ENCODE measurements around the gene CTBS.
A peak's percentile ranks its signal among the peaks of the same experiment; 100 is the strongest.

CTBS gene

GRCh38 chr1:84506002-84506728 is 68.1 kb downstream of the CTBS start, which contains the start of the genes GNG5 and SPATA1 (continued):
- peak; percentile 93 for TF ChIP-seq ZBTB26 (tag by site-specific recombination; optimal IDR thresholded peaks at IDR 0.05)
- TF ChIP-seq, protein P1, sequence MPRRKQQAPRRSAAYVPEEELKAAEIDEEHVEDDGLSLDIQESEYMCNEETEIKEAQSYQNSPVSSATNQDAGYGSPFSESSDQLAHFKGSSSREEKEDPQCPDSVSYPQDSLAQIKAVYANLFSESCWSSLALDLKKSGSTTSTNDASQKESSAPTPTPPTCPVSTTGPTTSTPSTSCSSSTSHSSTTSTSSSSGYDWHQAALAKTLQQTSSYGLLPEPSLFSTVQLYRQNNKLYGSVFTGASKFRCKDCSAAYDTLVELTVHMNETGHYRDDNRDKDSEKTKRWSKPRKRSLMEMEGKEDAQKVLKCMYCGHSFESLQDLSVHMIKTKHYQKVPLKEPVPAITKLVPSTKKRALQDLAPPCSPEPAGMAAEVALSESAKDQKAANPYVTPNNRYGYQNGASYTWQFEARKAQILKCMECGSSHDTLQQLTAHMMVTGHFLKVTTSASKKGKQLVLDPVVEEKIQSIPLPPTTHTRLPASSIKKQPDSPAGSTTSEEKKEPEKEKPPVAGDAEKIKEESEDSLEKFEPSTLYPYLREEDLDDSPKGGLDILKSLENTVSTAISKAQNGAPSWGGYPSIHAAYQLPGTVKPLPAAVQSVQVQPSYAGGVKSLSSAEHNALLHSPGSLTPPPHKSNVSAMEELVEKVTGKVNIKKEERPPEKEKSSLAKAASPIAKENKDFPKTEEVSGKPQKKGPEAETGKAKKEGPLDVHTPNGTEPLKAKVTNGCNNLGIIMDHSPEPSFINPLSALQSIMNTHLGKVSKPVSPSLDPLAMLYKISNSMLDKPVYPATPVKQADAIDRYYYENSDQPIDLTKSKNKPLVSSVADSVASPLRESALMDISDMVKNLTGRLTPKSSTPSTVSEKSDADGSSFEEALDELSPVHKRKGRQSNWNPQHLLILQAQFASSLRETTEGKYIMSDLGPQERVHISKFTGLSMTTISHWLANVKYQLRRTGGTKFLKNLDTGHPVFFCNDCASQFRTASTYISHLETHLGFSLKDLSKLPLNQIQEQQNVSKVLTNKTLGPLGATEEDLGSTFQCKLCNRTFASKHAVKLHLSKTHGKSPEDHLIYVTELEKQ (tag by site-specific recombination; IDR thresholded peaks at IDR 0.05; ENCODE audit: borderline replicate concordance): 0 out of 2 replicates have a peak, but pooled peaks have one; percentile 12
- peak; percentile 91 for TF ChIP-seq SP3 (tag by site-specific recombination; IDR thresholded peaks at IDR 0.05)
- 0 out of 2 replicates have a peak, but pooled peaks have one; percentile 61 for TF ChIP-seq ZFP37 (tag by site-specific recombination; IDR thresholded peaks at IDR 0.05)
- TF ChIP-seq ZNF449 (tag by site-specific recombination; IDR thresholded peaks at IDR 0.05): no peak
- peak; percentile 45; the same call in 1 of the 2 replicates for TF ChIP-seq ZNF184 (tag by site-specific recombination; IDR thresholded peaks at IDR 0.05)
- peak; percentile 86 for TF ChIP-seq ZBTB17 (tag by site-specific recombination; IDR thresholded peaks at IDR 0.05)
- peak; percentile 52; the same call in 1 of the 2 replicates for TF ChIP-seq BCL11B (tag by site-specific recombination; IDR thresholded peaks at IDR 0.05; ENCODE audit: low read depth)
- no peak for TF ChIP-seq ZNF792 (tag by site-specific recombination; IDR thresholded peaks at IDR 0.05)
- TF ChIP-seq, protein P2, sequence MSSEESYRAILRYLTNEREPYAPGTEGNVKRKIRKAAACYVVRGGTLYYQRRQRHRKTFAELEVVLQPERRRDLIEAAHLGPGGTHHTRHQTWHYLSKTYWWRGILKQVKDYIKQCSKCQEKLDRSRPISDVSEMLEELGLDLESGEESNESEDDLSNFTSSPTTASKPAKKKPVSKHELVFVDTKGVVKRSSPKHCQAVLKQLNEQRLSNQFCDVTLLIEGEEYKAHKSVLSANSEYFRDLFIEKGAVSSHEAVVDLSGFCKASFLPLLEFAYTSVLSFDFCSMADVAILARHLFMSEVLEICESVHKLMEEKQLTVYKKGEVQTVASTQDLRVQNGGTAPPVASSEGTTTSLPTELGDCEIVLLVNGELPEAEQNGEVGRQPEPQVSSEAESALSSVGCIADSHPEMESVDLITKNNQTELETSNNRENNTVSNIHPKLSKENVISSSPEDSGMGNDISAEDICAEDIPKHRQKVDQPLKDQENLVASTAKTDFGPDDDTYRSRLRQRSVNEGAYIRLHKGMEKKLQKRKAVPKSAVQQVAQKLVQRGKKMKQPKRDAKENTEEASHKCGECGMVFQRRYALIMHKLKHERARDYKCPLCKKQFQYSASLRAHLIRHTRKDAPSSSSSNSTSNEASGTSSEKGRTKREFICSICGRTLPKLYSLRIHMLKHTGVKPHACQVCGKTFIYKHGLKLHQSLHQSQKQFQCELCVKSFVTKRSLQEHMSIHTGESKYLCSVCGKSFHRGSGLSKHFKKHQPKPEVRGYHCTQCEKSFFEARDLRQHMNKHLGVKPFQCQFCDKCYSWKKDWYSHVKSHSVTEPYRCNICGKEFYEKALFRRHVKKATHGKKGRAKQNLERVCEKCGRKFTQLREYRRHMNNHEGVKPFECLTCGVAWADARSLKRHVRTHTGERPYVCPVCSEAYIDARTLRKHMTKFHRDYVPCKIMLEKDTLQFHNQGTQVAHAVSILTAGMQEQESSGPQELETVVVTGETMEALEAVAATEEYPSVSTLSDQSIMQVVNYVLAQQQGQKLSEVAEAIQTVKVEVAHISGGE (tag by site-specific recombination; conservative IDR thresholded peaks at IDR 0.05; ENCODE audit: low read depth): peak; percentile 33; the same call in 1 of the 2 replicates
- TF ChIP-seq EGR2 (tag by site-specific recombination; IDR thresholded peaks at IDR 0.05; ENCODE audit: low read depth): peak; percentile 83; the same call in 1 of the 2 replicates
- TF ChIP-seq ZNF10 (tag by site-specific recombination; IDR thresholded peaks at IDR 0.05): peak; percentile 16; the same call in 1 of the 2 replicates
- TF ChIP-seq WT1 (tag by site-specific recombination; IDR thresholded peaks at IDR 0.05): peak; percentile 82
- TF ChIP-seq TRIM28 (IDR thresholded peaks at IDR 0.05; ENCODE audit: borderline replicate concordance, low read length): no peak
- TF ChIP-seq OSR2 (tag by site-specific recombination; IDR thresholded peaks at IDR 0.05): peak; percentile 91
- peak; percentile 67; the same call in 1 of the 2 replicates for TF ChIP-seq ZNF24 (tag by site-specific recombination; IDR thresholded peaks at IDR 0.05)
- no peak for TF ChIP-seq ZNF558 (tag by site-specific recombination; IDR thresholded peaks at IDR 0.05)
- no peak for TF ChIP-seq ZNF530 (tag by site-specific recombination; IDR thresholded peaks at IDR 0.05; ENCODE audit: low read depth)
- TF ChIP-seq, protein P3, sequence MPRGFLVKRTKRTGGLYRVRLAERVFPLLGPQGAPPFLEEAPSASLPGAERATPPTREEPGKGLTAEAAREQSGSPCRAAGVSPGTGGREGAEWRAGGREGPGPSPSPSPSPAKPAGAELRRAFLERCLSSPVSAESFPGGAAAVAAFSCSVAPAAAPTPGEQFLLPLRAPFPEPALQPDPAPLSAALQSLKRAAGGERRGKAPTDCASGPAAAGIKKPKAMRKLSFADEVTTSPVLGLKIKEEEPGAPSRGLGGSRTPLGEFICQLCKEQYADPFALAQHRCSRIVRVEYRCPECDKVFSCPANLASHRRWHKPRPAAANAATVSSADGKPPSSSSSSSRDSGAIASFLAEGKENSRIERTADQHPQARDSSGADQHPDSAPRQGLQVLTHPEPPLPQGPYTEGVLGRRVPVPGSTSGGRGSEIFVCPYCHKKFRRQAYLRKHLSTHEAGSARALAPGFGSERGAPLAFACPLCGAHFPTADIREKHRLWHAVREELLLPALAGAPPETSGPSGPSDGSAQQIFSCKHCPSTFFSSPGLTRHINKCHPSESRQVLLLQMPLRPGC (tag by site-specific recombination; IDR thresholded peaks at IDR 0.05): 0 out of 2 replicates have a peak, but pooled peaks have one; percentile 48
- TF ChIP-seq ZNF76 (tag by site-specific recombination; IDR thresholded peaks at IDR 0.05; ENCODE audit: borderline replicate concordance, low read depth): peak; percentile 58; the same call in 1 of the 2 replicates
- no peak for TF ChIP-seq ZNF16 (tag by site-specific recombination; IDR thresholded peaks at IDR 0.05; ENCODE audit: low read depth)
- peak; percentile 88 for TF ChIP-seq ZBTB20 (tag by site-specific recombination; IDR thresholded peaks at IDR 0.05)
- TF ChIP-seq ZNF366 (tag by site-specific recombination; conservative IDR thresholded peaks at IDR 0.05): peak; percentile 96
- TF ChIP-seq ZNF600 (tag by site-specific recombination; IDR thresholded peaks at IDR 0.05): peak; percentile 74; the same call in 1 of the 2 replicates
- TF ChIP-seq ZNF391 (tag by site-specific recombination; IDR thresholded peaks at IDR 0.05; ENCODE audit: borderline replicate concordance, low read depth): peak; percentile 76; the same call in 1 of the 2 replicates
- peak; percentile 64 for TF ChIP-seq SP2 (tag by site-specific recombination; IDR thresholded peaks at IDR 0.05)
- TF ChIP-seq IKZF3 (tag by site-specific recombination; IDR thresholded peaks at IDR 0.05): peak; percentile 90
- no peak for TF ChIP-seq ZNF423 (tag by site-specific recombination; IDR thresholded peaks at IDR 0.05)
- peak; percentile 77 for TF ChIP-seq SCRT2 (tag by site-specific recombination; IDR thresholded peaks at IDR 0.05)
